Psoas muscle (tissue), 8 donors: ENCODE results near the gene RPTOR. TPM values are rescaled to one million over a fixed set of nuclear protein-coding genes. Genes with fewer than 3 reads are reported as not detected.

Experiments used
- ATAC-seq, 4 donors: fragments of 200-7000 bp; cut with Tn5 transposase; one replicate each; pipeline ENCODE4 v1.9.1; 2020; ENCODE audit warnings: moderate library complexity in 3 of 4, mild to moderate bottlenecking in 2 of 4
- DNase-seq, 2 donors: peaks; one replicate each; pipeline ENCODE4 v3.0.0-alpha.2; 2020
- H3K27ac ChIP-seq: fragments of 200-600 bp; one replicate; pipeline ENCODE4 v1.8.0; 2022
- H3K27me3 ChIP-seq, 3 donors: fragments of 200-600 bp in 1 of 3; one replicate each; pipeline versions ENCODE4 v1.6.1 to v1.8.0; 2013 to 2022; ENCODE audit warnings: low read length in 2 of 3, mild to moderate bottlenecking in 2 of 3, moderate library complexity in 1 of 3; ENCODE audit not compliant: insufficient read depth in 3 of 3
- H3K36me3 ChIP-seq, 2 donors: fragments of 200-600 bp in 1 of 2; one replicate each; pipeline versions ENCODE4 v1.6.1 to v1.8.0; 2013 to 2022; ENCODE audit warnings: low read depth in 1 of 2, mild to moderate bottlenecking in 1 of 2, moderate library complexity in 1 of 2; ENCODE audit not compliant: insufficient read depth in 1 of 2
- H3K4me1 ChIP-seq: fragments of 200-600 bp; one replicate; pipeline ENCODE4 v1.8.0; 2022
- H3K4me3 ChIP-seq: fragments of 200-600 bp; one replicate; pipeline ENCODE4 v1.8.0; 2022; ENCODE audit warnings: mild to moderate bottlenecking
- H3K9me3 ChIP-seq: fragments of 200-600 bp; one replicate; pipeline ENCODE4 v1.8.0; 2022
- CTCF ChIP-seq: fragments of 200-600 bp; IDR thresholded peaks from one replicate; pipeline ENCODE4 v1.8.0; 2022; ENCODE audit warnings: antibody characterized with exemption
- WGBS, 3 donors: extraction: QIAGEN DNeasy Blood & Tissue Kit; methylation state at CpG; one replicate each; pipeline versions ENCODE4 v1.1.6 to v1.1.7; 2013; 5-methylcytosine and 5-hydroxymethylcytosine counted together
- intact Hi-C, 2 donors: fragments of 100-400 bp; cut with DNase I; formaldehyde crosslinking; loops; one replicate each; pipeline versions ENCODE4 v1.11.0 to v1.14.2; 2022
- polyA plus RNA-seq, 3 donors: library from polyadenylated mRNA; stranded (reverse); fragments of 200-250 nt; gene quantifications; one replicate each; pipeline ENCODE4 v1.2.3, GENCODE V29; 2013
- total RNA-seq, 4 donors: library from RNA; stranded (reverse); fragmentation: NEBNext Ultra II Directional in 2 of 4; extraction: Animal tissue kit (Norgen Biotek cat#: 25700) in 2 of 4; gene quantifications; one replicate each; pipeline versions ENCODE4 v1.2.1 to v1.2.4, GENCODE V29; 2021 to 2023
- donor health status: healthy with polysubstance abuse.
- donor health status: DM: no; HTN: no; CAD: no; lungs with moderate emphysema.
- donor health status: Bipolar disorder and iron deficiency.
- donor health status: healthy.
- donor health status: DM: yes; HTN: yes; CAD: no.
- donor health status: DM: no; HTN: no; CAD: no.
- donor health status: DM: no; HTN: no; CAD: no.
- donor health status: DM: yes; HTN: yes; CAD: no.

The RPTOR gene
- total and polyA plus RNA-seq, 7 donors = 13.6 to 82.2 (median 32.5) TPM

- Histone ChIP-seq H3K27me3 (no peaks in the 10 kb centered on the region), H3K4me1 (peaks cover 14% of the 10 kb centered on the region), H3K4me3 (no peak overlapping the region), H3K36me3 (peaks cover 0 to 15% of the 10 kb centered on the region in 2 donors), H3K27ac (no peak overlapping the region), H3K9me3 (no peaks in the 10 kb centered on the region)
- DNase-seq (no peak), ATAC-seq (no peak)
- intact Hi-C loops = no loop called here
- 96 to 98% (median 98%) methylated on average over 5 of the region's 5 CpGs for WGBS, 3 donors
- TF ChIP-seq CTCF = no peak
Observed at GRCh38 chr17:80755650-80756405, 211.2 kb downstream of the RPTOR start.

- Histone ChIP-seq H3K36me3 (peaks cover 0 to 15% of the 10 kb centered on the region in 2 donors), H3K4me1 (no peaks in the 10 kb centered on the region), H3K9me3 (no peaks in the 10 kb centered on the region), H3K27me3 (no peaks in the 10 kb centered on the region), H3K27ac (peak overlapping the region; percentile 33), H3K4me3 (no peak overlapping the region)
- ATAC-seq (peak; percentile 18 to 50 (median 36)), DNase-seq (no peak)
- no peak for TF ChIP-seq CTCF
- intact Hi-C loops = no loop called here
- WGBS, 3 donors = 67 to 70% (median 69%) methylated on average over 18 of the region's 18 CpGs
Observed at GRCh38 chr17:80758481-80759376, 214.1 kb downstream of the RPTOR start.

GRCh38 chr17:80759377-80759673 lies 214.7 kb downstream of the RPTOR start:
- no peak for TF ChIP-seq CTCF
- peak in 2 of 4 donors; percentile 24 to 25 for ATAC-seq
- Histone ChIP-seq H3K36me3 (peaks cover 0 to 11% of the 10 kb centered on the region in 2 donors), H3K9me3 (no peaks in the 10 kb centered on the region), H3K4me3 (no peak overlapping the region), H3K27me3 (no peaks in the 10 kb centered on the region), H3K4me1 (no peaks in the 10 kb centered on the region), H3K27ac (peak overlapping the region; percentile 33)
- intact Hi-C loops = no loop called here
- DNase-seq = no peak
- WGBS, 3 donors = 92 to 97% (median 93%) methylated on average over 2 of the region's 2 CpGs

GRCh38 chr17:80760511-80760911 lies 215.9 kb downstream of the RPTOR start:
- WGBS, 3 donors = 85 to 87% (median 86%) methylated on average over 12 of the region's 12 CpGs
- no peak for TF ChIP-seq CTCF
- DNase-seq (no peak), ATAC-seq (no peak)
- intact Hi-C loops = no loop called here
- Histone ChIP-seq H3K9me3 (no peaks in the 10 kb centered on the region), H3K4me3 (no peak overlapping the region), H3K27me3 (no peaks in the 10 kb centered on the region), H3K4me1 (no peaks in the 10 kb centered on the region), H3K27ac (no peak overlapping the region), H3K36me3 (peaks cover 0 to 3% of the 10 kb centered on the region in 2 donors)
